ENCODE data around the gene ABCB7.
"Not testable (repeated sequence)": the region's sequence is repeated elsewhere in the genome, so short reads cannot be mapped to it uniquely, and the experiment has no call there.

ABCB7 gene

GRCh38 chrX:75045369-75045768, 110.7 kb downstream of the ABCB7 start:
- no peak for TF ChIP-seq CTCF (IDR thresholded peaks at IDR 0.05)

GRCh38 chrX:75044142-75044541, 111.9 kb downstream of the ABCB7 start:
- H3K4me3 ChIP-seq; H3K27ac ChIP-seq; DNase-seq (ENCODE audit: low spot score): not testable (repeated sequence)

More at GRCh38 chrX:75045369-75045768, 110.7 kb downstream of the ABCB7 start:
- DNase-seq (ENCODE audit: low spot score), result no peak
- Histone ChIP-seq H3K27ac (no peak overlapping the region), H3K4me3 (no peak overlapping the region)

GRCh38 chrX:75038925-75039324, 117.2 kb downstream of the ABCB7 start:
- Histone ChIP-seq H3K4me3 (no peak overlapping the region), H3K27ac (no peak overlapping the region)
- no peak for DNase-seq (ENCODE audit: low spot score)
- TF ChIP-seq CTCF (IDR thresholded peaks at IDR 0.05), result no peak
